ENCODE data around the gene PIP5K1A.
"Not testable (repeated sequence)": the region's sequence is repeated elsewhere in the genome, so short reads cannot be mapped to it uniquely, and the experiment has no call there.

PIP5K1A gene

GRCh38 chr1:151175041-151175741 lies 23.2 kb upstream of the PIP5K1A start:
- no peak for TF ChIP-seq CTCF (conservative IDR thresholded peaks at IDR 0.05; ENCODE audit: low read depth, low read length)
- no peak overlapping the region for H3K4me3 ChIP-seq (ENCODE audit: low read length)
- DNase-seq (ENCODE audit: low read depth) = no peak

GRCh38 chr1:151175863-151176262 lies 22.5 kb upstream of the PIP5K1A start, which contains the start of gene TMOD4:
TSS of gene TMOD4 (minus strand) at chr1:151175981. CDS start at chr1:151174875, 1,106 bp downstream.
- no peak for DNase-seq (ENCODE audit: low read depth)
- peak; percentile 70 for TF ChIP-seq CTCF (conservative IDR thresholded peaks at IDR 0.05; ENCODE audit: low read depth, low read length)
- no peak within 1 kb of the TSS for H3K4me3 ChIP-seq (ENCODE audit: low read length)

GRCh38 chr1:151176514-151177045 lies 21.8 kb upstream of the PIP5K1A start:
- no peak for DNase-seq (ENCODE audit: low read depth)
- no peak overlapping the region for H3K4me3 ChIP-seq (ENCODE audit: low read length)
- no peak for TF ChIP-seq CTCF (conservative IDR thresholded peaks at IDR 0.05; ENCODE audit: low read depth, low read length)

- no peak for TF ChIP-seq CTCF (conservative IDR thresholded peaks at IDR 0.05; ENCODE audit: low read depth, low read length)
- no peak for DNase-seq (ENCODE audit: low read depth)
- no peak overlapping the region for H3K4me3 ChIP-seq (ENCODE audit: low read length)
Observed at GRCh38 chr1:151184211-151184610, 14.1 kb upstream of the PIP5K1A start.

GRCh38 chr1:151187205-151187604 lies 11.1 kb upstream of the PIP5K1A start:
- H3K4me3 ChIP-seq (ENCODE audit: low read length) = no peak overlapping the region
- DNase-seq (ENCODE audit: low read depth) = peak; percentile 92
- TF ChIP-seq CTCF (conservative IDR thresholded peaks at IDR 0.05; ENCODE audit: low read depth, low read length) = no peak

- DNase-seq (ENCODE audit: low read depth) = not testable (repeated sequence)
- peak overlapping the region; percentile 91 for H3K4me3 ChIP-seq (ENCODE audit: low read length)
Observed at GRCh38 chr1:151188667-151189066, 9.7 kb upstream of the PIP5K1A start.

- no peak for TF ChIP-seq CTCF (conservative IDR thresholded peaks at IDR 0.05; ENCODE audit: low read depth, low read length)
- DNase-seq (ENCODE audit: low read depth) = peak; percentile 72
Observed at GRCh38 chr1:151189637-151190445, 8.5 kb upstream of the PIP5K1A start, which contains the start of gene VPS72. TSS of gene VPS72 (minus strand) at chr1:151190197. CDS start at chr1:151190121, 76 bp downstream.

More at GRCh38 chr1:151189637-151190445, 8.5 kb upstream of the PIP5K1A start, which contains the start of gene VPS72:
- H3K4me3 ChIP-seq (ENCODE audit: low read length) = peak within 1 kb of the TSS; percentile 91
